A549 treated with Hydrocortisone at 1 μM for 4 hours (cell line): ENCODE measurements around the gene LOXL3. TPM values are rescaled to one million over a fixed set of nuclear protein-coding genes. Genes with fewer than 3 reads are reported as not detected.

Experiments
- total RNA-seq: library from RNA; stranded (reverse); fragments of 200-300 nt; extraction: Qiagen RNA extraction; gene quantifications from 5 replicates; pipeline ENCODE4 v1.2.3, GENCODE V29; 2022

LOXL3 gene, protein sequence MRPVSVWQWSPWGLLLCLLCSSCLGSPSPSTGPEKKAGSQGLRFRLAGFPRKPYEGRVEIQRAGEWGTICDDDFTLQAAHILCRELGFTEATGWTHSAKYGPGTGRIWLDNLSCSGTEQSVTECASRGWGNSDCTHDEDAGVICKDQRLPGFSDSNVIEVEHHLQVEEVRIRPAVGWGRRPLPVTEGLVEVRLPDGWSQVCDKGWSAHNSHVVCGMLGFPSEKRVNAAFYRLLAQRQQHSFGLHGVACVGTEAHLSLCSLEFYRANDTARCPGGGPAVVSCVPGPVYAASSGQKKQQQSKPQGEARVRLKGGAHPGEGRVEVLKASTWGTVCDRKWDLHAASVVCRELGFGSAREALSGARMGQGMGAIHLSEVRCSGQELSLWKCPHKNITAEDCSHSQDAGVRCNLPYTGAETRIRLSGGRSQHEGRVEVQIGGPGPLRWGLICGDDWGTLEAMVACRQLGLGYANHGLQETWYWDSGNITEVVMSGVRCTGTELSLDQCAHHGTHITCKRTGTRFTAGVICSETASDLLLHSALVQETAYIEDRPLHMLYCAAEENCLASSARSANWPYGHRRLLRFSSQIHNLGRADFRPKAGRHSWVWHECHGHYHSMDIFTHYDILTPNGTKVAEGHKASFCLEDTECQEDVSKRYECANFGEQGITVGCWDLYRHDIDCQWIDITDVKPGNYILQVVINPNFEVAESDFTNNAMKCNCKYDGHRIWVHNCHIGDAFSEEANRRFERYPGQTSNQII
- total RNA-seq, result 0.28 to 0.57 TPM (median 0.40 TPM) in 5 replicates

GRCh38 chr2:74553892-74554819 is at the start of gene LOXL3, which contains the start of gene DOK1:
TSS of gene LOXL3 (minus strand) at chr2:74553942. CDS start at chr2:74552634, 1,308 bp downstream.
TSS of gene DOK1 (plus strand) at chr2:74554720. CDS start at chr2:74554755, 35 bp downstream.

DNA sequence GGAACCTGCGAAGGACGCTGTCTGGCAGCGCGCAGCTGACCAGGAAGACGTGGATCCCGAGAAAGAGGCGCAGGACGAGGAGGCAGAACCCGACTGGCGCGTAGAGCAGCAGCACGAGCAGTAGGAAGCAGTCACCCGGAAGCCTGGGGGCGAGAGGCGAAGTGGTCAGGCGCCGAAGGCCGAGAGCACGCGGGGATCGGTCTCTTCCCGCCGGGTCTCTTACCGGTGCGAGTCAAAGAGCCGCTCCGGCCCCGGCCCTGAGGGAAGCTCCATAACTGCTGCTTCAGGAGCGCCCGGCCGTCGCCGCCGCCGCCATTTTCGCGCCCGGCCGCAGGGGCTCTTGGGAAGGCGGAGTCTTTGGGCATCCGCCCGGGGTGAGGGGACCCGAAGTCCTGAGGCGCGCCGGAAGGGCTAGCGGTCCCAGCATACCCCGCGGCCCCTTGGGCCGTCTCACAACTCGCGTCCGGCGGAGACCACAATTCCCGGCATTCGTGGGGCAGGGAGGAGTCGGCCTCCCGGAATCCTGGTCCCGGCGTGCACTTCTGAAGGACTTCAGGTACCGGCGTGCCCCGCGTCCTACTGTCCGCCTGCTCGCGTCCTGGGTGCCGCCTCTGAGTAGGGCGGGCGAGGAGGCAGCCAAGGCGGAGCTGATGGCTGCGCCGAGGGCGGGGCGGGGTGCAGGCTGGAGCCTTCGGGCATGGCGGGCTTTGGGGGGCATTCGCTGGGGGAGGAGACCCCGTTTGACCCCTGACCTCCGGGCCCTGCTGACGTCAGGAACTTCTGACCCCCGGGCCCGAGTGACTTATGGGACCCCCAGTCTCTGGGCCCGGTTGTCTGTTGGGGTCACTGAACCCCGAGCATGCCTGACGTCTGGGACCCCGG is 24.1 kb downstream of the LOXL3 start, which contains the start of the genes AUP1 and HTRA2:
Gene AUP1, minus strand, starts transcription at position 350 of the 882 bp plus-strand sequence. Its CDS starts 77 bp downstream, at position 273.
Gene HTRA2, plus strand, starts transcription at position 577 of the 882 bp plus-strand sequence. Its CDS starts 74 bp downstream, at position 651.

GRCh38 chr2:74525717-74526648 is 27.8 kb downstream of the LOXL3 start, which contains the start of gene DQX1:
TSS of gene DQX1 (minus strand) at chr2:74526231. CDS start at chr2:74525729, 502 bp downstream.

DNA sequence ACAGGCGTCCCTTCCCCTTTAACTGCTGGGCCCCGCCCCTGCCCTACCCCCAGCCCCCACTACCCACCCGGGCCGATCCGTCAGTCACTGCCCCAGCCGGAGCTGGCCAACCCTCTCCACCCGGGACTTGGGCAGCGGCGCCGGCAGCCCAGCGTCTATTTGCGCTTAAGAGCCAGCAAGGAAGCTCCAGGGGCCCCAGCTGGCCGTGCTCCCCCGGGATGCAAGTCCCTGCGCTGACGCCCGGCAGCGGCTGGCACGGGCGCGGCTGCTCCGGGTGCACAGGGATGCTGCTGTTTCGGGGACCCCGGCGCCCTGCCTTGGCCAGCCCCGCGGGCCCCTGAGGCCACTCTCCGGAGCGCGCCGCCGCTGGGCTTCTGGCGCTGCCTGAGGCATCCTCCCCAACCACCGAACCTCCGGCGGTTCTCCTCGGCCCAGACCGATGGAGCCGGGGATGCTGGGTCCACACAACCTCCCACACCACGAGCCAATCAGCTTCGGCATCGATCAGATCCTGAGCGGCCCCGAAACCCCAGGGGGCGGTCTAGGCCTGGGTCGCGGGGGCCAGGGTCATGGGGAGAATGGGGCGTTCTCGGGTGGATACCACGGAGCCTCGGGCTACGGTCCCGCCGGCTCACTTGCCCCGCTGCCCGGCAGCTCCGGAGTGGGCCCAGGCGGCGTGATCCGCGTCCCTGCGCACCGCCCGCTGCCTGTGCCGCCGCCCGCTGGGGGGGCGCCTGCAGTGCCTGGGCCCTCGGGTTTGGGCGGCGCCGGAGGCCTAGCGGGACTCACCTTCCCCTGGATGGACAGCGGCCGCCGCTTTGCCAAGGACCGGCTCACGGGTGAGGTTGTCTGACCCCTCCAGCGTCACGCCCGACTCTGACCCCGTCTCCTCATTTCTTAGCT is 39.1 kb downstream of the LOXL3 start, which contains the start of gene TLX2:
Gene TLX2, plus strand, starts transcription at position 83 of the 903 bp plus-strand sequence. Its CDS starts 357 bp downstream, at position 440.

DNA sequence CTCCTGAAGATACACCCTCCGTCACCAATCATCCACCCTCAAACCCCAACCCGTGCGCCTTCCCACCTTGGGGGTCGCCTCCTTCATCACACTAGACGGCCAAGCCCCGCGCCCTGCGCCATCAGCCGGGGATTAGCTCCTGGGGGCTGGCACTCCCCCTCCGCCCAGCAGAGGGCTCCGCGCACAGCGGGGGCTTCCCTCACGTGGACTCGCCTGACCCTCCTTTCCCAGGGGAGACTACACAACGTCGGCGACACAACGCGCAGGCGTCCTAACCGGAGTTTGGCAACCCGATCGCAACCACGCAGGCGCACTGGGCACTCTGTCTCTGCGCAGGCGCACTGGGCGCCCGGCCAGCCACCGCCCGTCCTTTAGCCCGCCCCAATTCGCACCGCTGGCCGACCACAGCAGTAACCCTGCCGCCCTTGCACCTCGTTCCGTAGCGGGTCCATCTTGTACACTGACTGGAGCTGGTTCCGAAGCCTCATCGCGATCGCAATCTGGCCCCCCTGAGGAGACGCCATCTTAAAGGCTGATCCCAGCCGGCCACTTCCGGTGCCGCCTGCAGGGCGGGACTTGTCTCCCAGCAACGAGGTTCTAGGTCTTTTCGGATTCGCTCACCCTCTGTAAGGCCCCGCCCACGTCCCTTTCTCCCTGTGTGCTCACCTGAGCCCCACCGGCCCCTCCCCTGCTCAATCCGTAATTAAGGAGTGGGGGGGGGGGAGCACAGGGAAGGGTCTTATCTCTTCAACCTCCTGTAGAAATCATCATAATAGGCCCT is 46.4 kb downstream of the LOXL3 start, which contains the start of gene PCGF1:
Gene PCGF1, minus strand, starts transcription at position 551 of the 781 bp plus-strand sequence. Its CDS starts 27 bp downstream, at position 524.

DNA sequence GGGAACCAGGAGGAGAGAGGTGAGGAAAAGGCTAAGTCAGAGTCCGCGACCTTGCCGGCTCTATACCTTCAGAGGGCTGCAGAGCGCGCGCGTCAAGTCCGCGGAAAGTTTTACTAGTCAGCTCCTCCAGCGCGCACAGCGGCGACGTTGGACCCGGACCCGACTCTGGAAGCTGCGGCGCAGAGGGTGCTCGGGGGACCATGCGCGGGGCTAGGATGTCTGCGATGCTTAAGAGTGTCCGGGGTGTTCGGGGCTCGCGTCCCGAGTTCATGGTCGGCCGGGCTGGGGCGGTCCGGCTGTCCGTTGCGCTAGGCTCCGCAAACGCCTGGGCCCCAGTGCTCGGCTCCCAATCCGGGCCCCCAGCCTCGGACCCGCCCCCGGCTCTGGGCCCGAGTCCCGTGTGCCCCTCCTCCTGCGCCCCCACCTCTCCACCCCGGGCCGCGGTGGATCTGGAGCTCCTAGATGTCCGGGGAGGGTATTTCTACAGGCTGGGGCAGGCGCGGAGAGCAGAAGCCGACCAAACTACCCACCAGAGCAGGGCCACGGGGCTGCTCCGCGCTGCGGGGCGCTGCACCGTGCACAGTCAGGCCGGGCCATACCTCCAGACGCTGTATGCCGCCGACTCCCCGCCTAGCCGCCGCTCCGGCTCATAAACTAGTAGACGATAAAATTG is 54.3 kb downstream of the LOXL3 start, which contains the start of gene LBX2:
Gene LBX2, minus strand, starts transcription at position 337 of the 673 bp plus-strand sequence. Its CDS starts 66 bp downstream, at position 271.

GRCh38 chr2:74482801-74483674 is 70.7 kb downstream of the LOXL3 start, which contains the start of the genes CCDC142 and TTC31:
TSS of gene CCDC142 (minus strand) at chr2:74482998. CDS start at chr2:74482837, 161 bp downstream.
TSS of gene TTC31 (plus strand) at chr2:74483081. CDS start at chr2:74483096, 15 bp downstream.

Other genes with a start within 250 kb of the LOXL3 start
- 0.31 to 0.47 TPM (median 0.42 TPM) in 5 replicates for gene SLC4A5, start 210.5 kb downstream of the LOXL3 start, total RNA-seq
- 120 to 153 TPM (median 146 TPM) in 5 replicates for gene DCTN1, start 173.6 kb downstream of the LOXL3 start, total RNA-seq
- gene C2orf81, start 132.3 kb downstream of the LOXL3 start, total RNA-seq, result 3.0 to 3.5 TPM (median 3.1 TPM) in 5 replicates
- gene WDR54, start 132.2 kb downstream of the LOXL3 start, total RNA-seq, result 78.4 to 89.5 TPM (median 88.9 TPM) in 5 replicates
- gene RTKN, start 112.0 kb downstream of the LOXL3 start, total RNA-seq, result 20.2 to 26.0 TPM (median 21.9 TPM) in 5 replicates
- 44.8 to 56.4 TPM (median 51.5 TPM) in 5 replicates for gene INO80B, start 98.9 kb downstream of the LOXL3 start, total RNA-seq
- gene WBP1, start 95.5 kb downstream of the LOXL3 start, total RNA-seq, result 55.6 to 85.5 TPM (median 80.0 TPM) in 5 replicates
- gene MOGS, start 88.6 kb downstream of the LOXL3 start, total RNA-seq, result 47.8 to 53.0 TPM (median 51.0 TPM) in 5 replicates
- 84.4 to 153 TPM (median 139 TPM) in 5 replicates for gene MRPL53, start 81.3 kb downstream of the LOXL3 start, total RNA-seq
- gene CCDC142, start 70.9 kb downstream of the LOXL3 start, total RNA-seq, result 10.5 to 14.8 TPM (median 13.4 TPM) in 5 replicates
- 14.4 to 17.7 TPM (median 16.2 TPM) in 5 replicates for gene TTC31, start 70.9 kb downstream of the LOXL3 start, total RNA-seq
- gene LBX2, start 54.3 kb downstream of the LOXL3 start, total RNA-seq, result 2.4 to 4.3 TPM (median 3.6 TPM) in 5 replicates
- gene PCGF1, start 46.2 kb downstream of the LOXL3 start, total RNA-seq, result 30.9 to 37.4 TPM (median 34.0 TPM) in 5 replicates
- 0.08 to 0.35 TPM (median 0.27 TPM) in 5 replicates for gene TLX2, start 39.5 kb downstream of the LOXL3 start, total RNA-seq
- 0.03 to 0.10 TPM (median 0.07 TPM) in 4 of 5 replicates, not detected in the other for gene DQX1, start 27.7 kb downstream of the LOXL3 start, total RNA-seq
- 199 to 248 TPM (median 238 TPM) in 5 replicates for gene AUP1, start 24.2 kb downstream of the LOXL3 start, total RNA-seq
- 37.9 to 42.6 TPM (median 40.5 TPM) in 5 replicates for gene HTRA2, start 24.0 kb downstream of the LOXL3 start, total RNA-seq
- 4.1 to 5.3 TPM (median 4.2 TPM) in 5 replicates for gene DOK1, start 778 bp upstream of the LOXL3 start, total RNA-seq
- 0.03 TPM in 1 of 5 replicates, not detected in the others for gene M1AP, start 94.4 kb upstream of the LOXL3 start, total RNA-seq
- gene SEMA4F, start 100.3 kb upstream of the LOXL3 start, total RNA-seq, result 9.2 to 12.6 TPM (median 11.9 TPM) in 5 replicates